Measurements from ENCODE around the gene HBD. TPM values are rescaled to one million over a fixed set of nuclear protein-coding genes. Genes with fewer than 3 reads are reported as not detected.

The HBD gene
- total and polyA plus RNA-seq, 9 of the 15 experiments (the other 6 are each of a cell fraction or from before 2014, with no cell fraction given) = 11.8 to 169 (median 36.0) TPM

DNA sequence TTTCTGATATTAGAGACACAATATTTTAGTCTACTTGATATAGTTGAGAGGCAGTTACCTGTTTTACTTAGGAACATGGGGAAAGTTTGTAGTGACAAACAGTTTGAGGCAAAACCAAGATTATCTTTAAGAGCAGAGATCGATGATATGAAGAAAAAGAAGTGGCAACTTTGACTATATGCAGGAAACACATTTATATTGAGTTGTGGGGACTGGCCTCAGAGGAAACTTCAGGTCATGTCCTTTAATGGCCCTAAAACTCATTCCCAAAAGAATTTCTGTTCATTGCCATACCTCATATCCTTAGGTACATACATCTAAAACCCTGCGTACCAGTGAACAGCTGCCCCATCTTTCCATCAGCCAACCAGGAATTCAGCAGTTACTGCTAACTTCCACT lies 10.9 kb upstream of the HBD start (continued):
- TF ChIP-seq POU5F1 (IDR thresholded peaks at IDR 0.05; ENCODE audit: borderline replicate concordance, low read depth, low read length, partially characterized antibody) = no peak
- TF ChIP-seq POLR2G (IDR thresholded peaks at IDR 0.05; ENCODE audit: low read depth, low read length) = 0 out of 2 replicates have a peak, but pooled peaks have one; percentile 22
- TF ChIP-seq CGGBP1 (CRISPR knock-in tag; IDR thresholded peaks at IDR 0.05) = 0 out of 2 replicates have a peak, but pooled peaks have one; percentile 50
- TF ChIP-seq CHD1 (IDR thresholded peaks at IDR 0.05; ENCODE audit: low read length) = peak; percentile 14

- CTCF ChIA-PET (ENCODE audit: low intra/inter-chr PET ratio) = no interaction called here
- Histone ChIP-seq H3K9me1 (ENCODE audit: control insufficient read depth, insufficient read depth, low read length) (no peaks in the 10 kb centered on the region), H3K27me3 (ENCODE audit: control insufficient read depth in 2 of 2, insufficient read depth in 2 of 2, low read length in 2 of 2) (no peaks in the 10 kb centered on the region), H3K27ac (ENCODE audit: extremely low read depth, low read depth, low read length) (peak overlapping the region; percentile 80), H4K20me1 (replicated peaks; ENCODE audit: control insufficient read depth, insufficient read depth, low read length) (0 out of 2 replicates have a peak, but pooled peaks cover 5% of the 10 kb centered on the region), H3K9me3 (replicated peaks; ENCODE audit: control insufficient read depth, insufficient read depth, low read depth, low read length) (no peaks in the 10 kb centered on the region), H3K4me3 (peak overlapping the region; percentile 26; the same call in 1 of the 2 replicates), H3K4me2 (ENCODE audit: insufficient read depth, low read length) (peak overlapping the region; percentile 88), H3K79me2 (ENCODE audit: control insufficient read depth, insufficient read depth, low read length) (peaks cover 91% of the 10 kb centered on the region), H2AFZ (ENCODE audit: low read depth, low read length) (peak overlapping the region; percentile 48; the same call in 1 of the 2 replicates), H3K36me3 (ENCODE audit: control insufficient read depth, insufficient read depth, low read length) (peaks cover 40% of the 10 kb centered on the region), H3K4me1 (replicated peaks in 1 of 2; ENCODE audit: control insufficient read depth in 2 of 2, insufficient read depth in 2 of 2, low read length in 2 of 2) (peaks cover 8 to 31% of the 10 kb centered on the region in 2 experiments), H3K9ac (ENCODE audit: insufficient read depth in 1 of 2, low read depth in 2 of 2, low read length in 2 of 2) (peak overlapping the region in 1 of 2 experiments; percentile 70; a peak in 2 of 4 replicates)
- intact Hi-C loops (cut with micrococcal nuclease) = loop anchor here (2.0 kb wide), 3 partner anchors 37 to 119 kb away; no protein-coding TSS in a partner anchor
- ATAC-seq = no peak
- WGBS (ENCODE audit: insufficient coverage, low coverage, missing lambda C conversion rate) = 13% methylated on average over 4 of the region's 4 CpGs
- no peak for DNase-seq (ENCODE audit: extremely low read depth in 1 of 4, low spot score in 3 of 4)
- FAIRE-seq = no peak
- in situ Hi-C loops (cut with MboI) = loop anchor here (5.0 kb wide), 1 partner anchor 44 kb away; no protein-coding TSS in a partner anchor
- no TSS peak for BruUV-seq (replicated peaks)
- POLR2A ChIA-PET = no interaction called here
- TF ChIP-seq EHMT2 (IDR thresholded peaks at IDR 0.05) (no peak), FOXA3 (CRISPR knock-in tag; conservative IDR thresholded peaks at IDR 0.05 in 1 of 2, IDR thresholded peaks at IDR 0.05 in 1 of 2) (peak in 1 of 2 experiments; percentile 34; a peak in 2 of 4 replicates), STAG1 (CRISPR knock-in tag; IDR thresholded peaks at IDR 0.05; ENCODE audit: borderline replicate concordance) (no peak), FOXM1 (IDR thresholded peaks at IDR 0.05; ENCODE audit: low read depth) (no peak), FOXM1 (CRISPR knock-in tag; IDR thresholded peaks at IDR 0.05; ENCODE audit: low read depth) (no peak), CBX3 (IDR thresholded peaks at IDR 0.05; ENCODE audit: borderline replicate concordance in 1 of 2, low read length in 2 of 2) (no peak), CAMTA2 (CRISPR knock-in tag; conservative IDR thresholded peaks at IDR 0.05) (peak; percentile 88; the same call in 1 of the 2 replicates), KLF1 (tag; IDR thresholded peaks at IDR 0.05) (no peak), HDAC3 (IDR thresholded peaks at IDR 0.05; ENCODE audit: borderline replicate concordance, partially characterized antibody) (no peak), CGGBP1 (CRISPR knock-in tag; IDR thresholded peaks at IDR 0.05) (peak; percentile 74)
- TF ChIP-seq, protein P1, sequence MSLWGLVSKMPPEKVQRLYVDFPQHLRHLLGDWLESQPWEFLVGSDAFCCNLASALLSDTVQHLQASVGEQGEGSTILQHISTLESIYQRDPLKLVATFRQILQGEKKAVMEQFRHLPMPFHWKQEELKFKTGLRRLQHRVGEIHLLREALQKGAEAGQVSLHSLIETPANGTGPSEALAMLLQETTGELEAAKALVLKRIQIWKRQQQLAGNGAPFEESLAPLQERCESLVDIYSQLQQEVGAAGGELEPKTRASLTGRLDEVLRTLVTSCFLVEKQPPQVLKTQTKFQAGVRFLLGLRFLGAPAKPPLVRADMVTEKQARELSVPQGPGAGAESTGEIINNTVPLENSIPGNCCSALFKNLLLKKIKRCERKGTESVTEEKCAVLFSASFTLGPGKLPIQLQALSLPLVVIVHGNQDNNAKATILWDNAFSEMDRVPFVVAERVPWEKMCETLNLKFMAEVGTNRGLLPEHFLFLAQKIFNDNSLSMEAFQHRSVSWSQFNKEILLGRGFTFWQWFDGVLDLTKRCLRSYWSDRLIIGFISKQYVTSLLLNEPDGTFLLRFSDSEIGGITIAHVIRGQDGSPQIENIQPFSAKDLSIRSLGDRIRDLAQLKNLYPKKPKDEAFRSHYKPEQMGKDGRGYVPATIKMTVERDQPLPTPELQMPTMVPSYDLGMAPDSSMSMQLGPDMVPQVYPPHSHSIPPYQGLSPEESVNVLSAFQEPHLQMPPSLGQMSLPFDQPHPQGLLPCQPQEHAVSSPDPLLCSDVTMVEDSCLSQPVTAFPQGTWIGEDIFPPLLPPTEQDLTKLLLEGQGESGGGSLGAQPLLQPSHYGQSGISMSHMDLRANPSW (CRISPR knock-in tag; IDR thresholded peaks at IDR 0.05) = no peak
Measured at GRCh38 chr11:5243816-5244180, 9.5 kb upstream of the HBD start.

All from K562 (cell line).